ENCODE results near the gene TRIM49D1.
"Not testable (repeated sequence)": the region's sequence is repeated elsewhere in the genome, so short reads cannot be mapped to it uniquely, and the experiment has no call there.

The TRIM49D1 gene

GRCh38 chr11:89922195-89922660 is at the start of gene TRIM49D1:
TSS of gene TRIM49D1 (minus strand) at chr11:89922245. CDS start at chr11:89917710, 4,535 bp downstream.
- no peak for DNase-seq (ENCODE audit: low read depth)

DNA sequence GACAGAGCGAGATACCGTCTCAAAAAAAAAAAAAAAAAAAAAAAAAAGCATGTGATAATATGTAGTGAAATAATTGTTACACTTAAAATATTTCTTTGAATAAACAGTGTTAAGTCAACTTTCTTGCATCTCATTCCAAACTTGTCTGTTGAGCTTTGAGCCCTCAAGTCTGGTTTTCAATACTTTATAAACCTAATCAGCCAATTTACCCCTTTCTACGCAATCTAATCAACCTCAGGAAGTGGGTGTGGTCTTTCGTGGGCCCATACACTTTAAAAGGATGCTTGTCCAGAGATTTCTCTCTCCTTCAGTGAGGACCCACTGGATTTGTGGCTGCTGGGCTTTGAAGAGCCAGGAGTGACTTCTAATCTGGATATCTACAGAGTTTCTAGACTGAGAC is 43.7 kb upstream of the TRIM49D1 start, which contains the start of gene TRIM64:
Gene TRIM64 (plus strand): TSS at position 301 of the 400 bp plus-strand sequence. CDS start 2,467 bp downstream, outside the sequence.
- DNase-seq (ENCODE audit: low read depth) = not testable (repeated sequence)

DNA sequence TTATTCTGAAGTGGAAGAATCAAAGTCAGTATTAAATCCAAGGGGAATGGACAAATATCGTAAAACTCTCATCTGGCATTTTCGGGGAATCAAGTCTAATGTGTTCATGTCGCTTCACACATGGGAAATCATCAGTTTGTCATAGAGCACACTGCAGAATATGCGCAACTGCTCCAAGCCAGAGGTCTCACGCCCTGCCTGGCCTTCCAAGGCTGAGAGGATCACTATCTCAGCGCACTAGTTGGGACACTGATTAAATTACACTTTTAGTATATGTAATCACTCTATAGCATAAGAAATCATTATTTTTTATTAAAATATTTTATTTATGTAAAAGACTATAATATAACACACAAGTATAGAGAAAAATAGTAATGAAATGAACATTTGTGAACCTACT is 38.8 kb upstream of the TRIM49D1 start:
- not testable (repeated sequence) for DNase-seq (ENCODE audit: low read depth)

DNA sequence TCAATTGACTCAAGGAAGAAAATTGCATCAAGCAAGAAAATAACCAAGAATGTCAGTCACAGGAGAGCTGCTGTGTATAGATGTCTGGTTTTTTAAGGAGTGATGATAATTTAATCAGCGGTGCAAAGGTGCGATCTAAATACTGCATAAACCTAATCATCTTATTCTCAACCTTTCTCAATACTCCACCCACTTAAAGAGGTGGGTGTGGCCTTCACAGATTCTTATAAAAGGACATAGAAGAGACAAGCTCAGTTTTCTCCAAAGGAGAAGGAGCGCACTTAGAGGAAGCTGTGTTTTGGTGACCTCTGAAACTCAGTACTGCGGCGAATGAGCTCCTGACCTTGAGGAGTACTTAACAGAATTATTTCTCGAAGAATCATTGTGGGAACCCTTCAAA is 1.7 kb upstream of the TRIM49D1 start, which contains the start of gene TRIM49D2:
Gene TRIM49D2 (plus strand): TSS at position 301 of the 400 bp plus-strand sequence. CDS start 2,698 bp downstream, outside the sequence.
- not testable (repeated sequence) for DNase-seq (ENCODE audit: low read depth)

DNA sequence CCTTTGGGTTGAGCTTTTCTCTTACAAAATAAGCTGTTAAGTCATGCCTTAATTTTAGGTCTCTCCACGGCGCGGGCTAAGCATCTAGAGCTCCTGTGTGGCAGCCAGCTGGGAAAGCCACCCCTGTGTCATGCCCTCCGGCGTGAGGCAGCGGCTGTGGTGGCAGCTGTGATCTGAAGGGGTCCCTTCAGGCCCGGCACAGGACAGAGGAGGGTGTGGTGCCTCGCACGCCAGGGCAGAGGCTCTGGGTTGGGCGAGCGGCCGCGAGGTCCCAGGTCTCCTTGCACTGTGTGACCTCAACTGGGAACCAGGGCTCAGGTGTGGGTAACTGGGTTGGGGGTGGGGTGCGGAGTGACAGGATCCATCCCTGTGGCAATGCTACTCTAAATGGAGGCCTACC is 21.2 kb downstream of the TRIM49D1 start:
- DNase-seq (ENCODE audit: low read depth) = not testable (repeated sequence)

DNA sequence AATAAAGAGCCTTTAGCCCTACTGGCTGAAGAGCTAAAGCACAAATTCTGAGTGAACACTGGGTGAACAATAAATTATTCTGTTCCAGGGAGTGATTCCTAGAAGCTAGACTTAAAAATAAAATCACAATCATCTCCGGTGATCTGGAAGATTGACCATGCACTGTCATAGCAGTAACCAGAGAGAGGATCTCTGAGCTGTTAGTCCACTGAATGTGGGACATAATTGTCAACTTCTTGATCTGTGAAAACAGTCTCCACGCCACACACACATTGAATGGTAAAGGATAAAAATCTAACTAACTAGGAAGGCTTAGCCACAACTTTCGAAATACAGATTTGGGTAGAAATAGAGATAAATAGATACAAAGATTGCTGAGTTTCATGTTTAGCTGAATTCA is 28.8 kb downstream of the TRIM49D1 start:
- DNase-seq (ENCODE audit: low read depth) = not testable (repeated sequence)

DNA sequence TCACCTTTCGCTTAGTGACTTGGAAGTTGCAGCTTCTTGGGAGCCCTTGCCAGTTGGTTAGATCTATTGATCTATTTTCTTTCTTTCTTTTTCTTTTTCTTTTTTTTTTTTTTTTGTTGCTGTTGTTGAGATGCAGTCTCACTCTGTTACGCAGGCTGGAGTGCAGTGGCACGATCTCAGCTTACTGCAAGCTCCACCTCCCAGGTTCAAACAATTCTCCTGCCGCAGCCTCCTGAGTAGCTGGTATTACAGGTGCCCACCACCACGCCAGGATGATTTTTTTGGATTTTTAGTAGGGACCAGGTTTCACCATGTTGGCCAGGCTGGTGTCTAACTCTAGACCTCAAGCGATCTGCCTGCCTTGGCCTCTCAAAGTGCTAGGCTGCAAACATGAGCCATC is 44.5 kb downstream of the TRIM49D1 start:
- DNase-seq (ENCODE audit: low read depth) = not testable (repeated sequence)

DNA sequence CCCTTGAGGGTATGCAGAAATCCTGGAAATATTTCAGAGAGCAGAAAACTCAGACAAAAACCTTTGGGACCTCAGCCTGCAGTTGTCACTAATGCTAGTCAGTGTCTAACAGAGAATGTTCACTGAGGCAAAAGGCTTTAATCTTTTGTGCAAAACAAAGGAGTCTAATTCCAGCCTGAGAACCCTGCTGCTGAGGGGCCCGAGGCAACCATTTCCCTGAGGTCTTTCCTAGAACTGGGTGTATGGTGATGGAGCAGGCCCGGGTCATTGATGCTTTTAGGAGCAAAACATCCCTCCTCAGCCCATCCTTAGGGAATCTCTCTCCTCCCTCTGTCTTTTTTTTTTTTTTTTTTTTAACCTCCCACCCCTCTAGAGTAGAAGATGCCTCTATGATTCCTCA is 49.5 kb downstream of the TRIM49D1 start:
- DNase-seq (ENCODE audit: low read depth) = not testable (repeated sequence)

DNA sequence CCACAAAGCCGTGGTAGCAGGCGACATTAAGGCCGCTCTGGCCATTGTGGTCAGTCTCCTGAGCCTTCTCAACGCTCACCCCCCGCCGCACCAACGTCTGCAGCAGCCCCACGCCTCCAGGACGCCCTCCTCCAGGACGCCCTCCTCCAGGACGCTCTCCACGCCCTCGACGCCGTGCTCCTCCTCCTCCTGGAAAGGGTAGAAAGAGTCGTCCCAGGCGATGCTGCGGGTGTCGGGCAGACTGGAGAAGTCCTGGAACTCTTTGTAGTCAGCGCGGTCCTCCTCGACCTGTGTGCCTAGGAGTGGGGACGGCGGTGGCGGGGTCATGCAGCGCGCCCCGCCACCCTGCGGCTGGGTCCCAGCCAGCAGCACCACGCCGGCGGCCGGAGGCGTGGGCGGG is 56.8 kb downstream of the TRIM49D1 start:
- DNase-seq (ENCODE audit: low read depth) = not testable (repeated sequence)

DNA sequence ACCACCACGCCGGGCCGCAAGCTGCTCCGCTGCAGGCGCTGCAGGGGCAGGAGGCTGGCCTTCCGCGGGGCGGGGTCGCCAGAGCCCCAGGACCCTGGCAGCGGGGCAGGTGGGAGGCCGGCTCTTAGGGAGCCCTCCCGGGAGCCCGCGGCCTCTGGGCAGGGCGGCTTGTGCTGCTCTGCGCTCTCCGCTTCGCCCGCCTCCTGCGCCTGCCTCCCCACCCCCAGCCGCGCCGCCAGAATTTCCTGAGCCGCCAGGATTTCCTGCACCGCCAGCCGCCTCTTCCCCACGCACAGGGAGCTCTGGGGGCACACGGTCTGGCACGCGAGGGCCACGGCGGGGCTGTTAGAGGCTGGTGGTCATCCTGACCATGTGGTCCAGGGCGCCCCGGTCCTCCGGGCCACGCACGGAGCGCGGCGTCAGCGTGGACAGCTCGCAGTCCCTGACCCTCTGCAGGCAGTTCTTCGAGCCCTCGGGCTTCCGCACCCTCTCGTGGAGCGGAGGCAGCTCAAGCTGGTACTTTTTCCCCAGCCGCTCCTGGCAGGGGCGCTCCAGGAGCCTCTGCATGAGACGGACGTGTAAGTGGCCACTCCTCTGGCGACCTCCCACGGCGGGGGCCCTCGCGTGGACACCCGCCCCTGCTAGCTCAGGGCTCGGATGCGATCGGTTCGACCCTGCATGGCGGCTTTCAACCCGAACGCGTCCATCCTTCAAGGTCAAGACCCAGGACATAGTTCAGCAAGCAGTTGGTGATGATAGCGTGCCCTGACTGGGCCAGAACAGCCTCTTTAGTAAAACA is 57.9 kb downstream of the TRIM49D1 start:
- DNase-seq (ENCODE audit: low read depth) = not testable (repeated sequence)

Data from EH (cell line).